ENCODE results near the gene SNX6. TPM values are rescaled to one million over a fixed set of nuclear protein-coding genes. Genes with fewer than 3 reads are reported as not detected.
"Not testable (repeated sequence)": the region's sequence is repeated elsewhere in the genome, so short reads cannot be mapped to it uniquely, and the experiment has no call there.

The SNX6 gene
- total and polyA plus RNA-seq, 10 of the 15 experiments (the other 5 are each of a cell fraction or from before 2014, with no cell fraction given): 34.4 to 107 (median 71.7) TPM

- BruUV-seq (replicated peaks): not testable (repeated sequence)
These were observed 73.5 kb downstream of the SNX6 start for GRCh38 chr14:34556498-34556829.

GRCh38 chr14:34555583-34556497, 74.1 kb downstream of the SNX6 start:
- intact Hi-C loops (cut with micrococcal nuclease; ENCODE audit: unreplicated experiment); BruUV-seq (replicated peaks); H3K4me3 ChIP-seq; H3K4me1 ChIP-seq (ENCODE audit: control insufficient read depth, insufficient read depth, low read length); H4K20me1 ChIP-seq (ENCODE audit: control insufficient read depth, insufficient read depth); H3K27me3 ChIP-seq (replicated peaks in 1 of 2; ENCODE audit: control insufficient read depth in 2 of 2, insufficient read depth in 2 of 2, low read length in 1 of 2); H3K79me2 ChIP-seq (ENCODE audit: control insufficient read depth, insufficient read depth, low read length); CTCF ChIA-PET; H3K27ac ChIP-seq (ENCODE audit: control insufficient read depth, insufficient read depth); H3K36me3 ChIP-seq (ENCODE audit: control insufficient read depth in 2 of 2, insufficient read depth in 2 of 2, low read length in 1 of 2); H3K9me3 ChIP-seq (replicated peaks; ENCODE audit: control insufficient read depth, insufficient read depth, low read length); POLR2A ChIA-PET; H3K9ac ChIP-seq (ENCODE audit: control insufficient read depth, insufficient read depth, low read length); H2AFZ ChIP-seq (ENCODE audit: control insufficient read depth, low read depth, low read length); H3K4me2 ChIP-seq (ENCODE audit: control insufficient read depth, insufficient read depth); DNase-seq (ENCODE audit: low read depth, low spot score); SMC1A ChIA-PET (ENCODE audit: uncharacterized antibody, unreplicated experiment); in situ Hi-C loops (cut with MboI); RAD21 ChIA-PET (ENCODE audit: unreplicated experiment): not testable (repeated sequence)
- ATAC-seq (peak; percentile 84), FAIRE-seq (peak; percentile 100)
- WGBS (ENCODE audit: insufficient coverage, insufficient replicate concordance, low lambda C conversion rate, missing lambda C conversion rate): no CpG with 5 or more reads among the region's 49 CpGs

More at GRCh38 chr14:34556498-34556829, 73.5 kb downstream of the SNX6 start:
- CTCF ChIA-PET; intact Hi-C loops (cut with micrococcal nuclease; ENCODE audit: unreplicated experiment); H3K27ac ChIP-seq (ENCODE audit: control insufficient read depth, insufficient read depth); H2AFZ ChIP-seq (ENCODE audit: control insufficient read depth, low read depth, low read length); H3K27me3 ChIP-seq (replicated peaks in 1 of 2; ENCODE audit: control insufficient read depth in 2 of 2, insufficient read depth in 2 of 2, low read length in 1 of 2); H3K36me3 ChIP-seq (ENCODE audit: control insufficient read depth in 2 of 2, insufficient read depth in 2 of 2, low read length in 1 of 2); H3K4me2 ChIP-seq (ENCODE audit: control insufficient read depth, insufficient read depth); H3K4me1 ChIP-seq (ENCODE audit: control insufficient read depth, insufficient read depth, low read length); H4K20me1 ChIP-seq (ENCODE audit: control insufficient read depth, insufficient read depth); H3K9me3 ChIP-seq (replicated peaks; ENCODE audit: control insufficient read depth, insufficient read depth, low read length); DNase-seq (ENCODE audit: low read depth, low spot score); H3K79me2 ChIP-seq (ENCODE audit: control insufficient read depth, insufficient read depth, low read length); SMC1A ChIA-PET (ENCODE audit: uncharacterized antibody, unreplicated experiment); H3K9ac ChIP-seq (ENCODE audit: control insufficient read depth, insufficient read depth, low read length); H3K4me3 ChIP-seq; FAIRE-seq; in situ Hi-C loops (cut with MboI); POLR2A ChIA-PET; RAD21 ChIA-PET (ENCODE audit: unreplicated experiment): not testable (repeated sequence)
- no CpG with 5 or more reads among the region's 35 CpGs for WGBS (ENCODE audit: insufficient coverage, insufficient replicate concordance, low lambda C conversion rate, missing lambda C conversion rate)
- peak; percentile 70 for ATAC-seq
